Vagina (tissue), 2 donors: ENCODE data around the gene ABO.

Experiments used
- CTCF ChIP-seq, 3 experiments: fragments of 450-650 bp in 2 of 3; fragments of 200-600 bp in 1 of 3; sonication (generic) in 1 of 3; IDR thresholded peaks; one replicate each; pipeline ENCODE4 v1.5.1; 2017 to 2019; ENCODE audit warnings: antibody characterized with exemption in 3 of 3, mild to moderate bottlenecking in 2 of 3, moderate library complexity in 2 of 3
- POLR2AphosphoS5 ChIP-seq, 2 donors: sonication (generic); formaldehyde crosslinking; IDR thresholded peaks; one replicate each; pipeline ENCODE4 v1.9.0; 2017; ENCODE audit warnings: antibody characterized with exemption in 2 of 2, mild to moderate bottlenecking in 2 of 2, low read depth in 1 of 2; ENCODE audit not compliant: insufficient read depth in 1 of 2

GRCh38 chr9:133248726-133249295 lies 26.2 kb downstream of the ABO start:
- no peak for TF ChIP-seq CTCF (IDR thresholded peaks at IDR 0.05)
- no peak for TF ChIP-seq POLR2AphosphoS5 (IDR thresholded peaks at IDR 0.05; ENCODE audit: insufficient read depth in 1 of 2, low read depth in 1 of 2)
